HUES6 (cell line): Measurements from ENCODE around the gene TLE3.

ENCODE experiments used
- H3K27ac ChIP-seq: 2 replicates; pipeline ENCODE4 v1.7.0; 2013; ENCODE audit warnings: low read depth, mild to moderate bottlenecking, low read length, inconsistent platforms
- H3K27me3 ChIP-seq: 2 replicates; pipeline ENCODE4 v1.6.1; 2013; ENCODE audit warnings: low read length; ENCODE audit not compliant: control insufficient read depth, insufficient read depth
- H3K36me3 ChIP-seq: 2 replicates; pipeline ENCODE4 v1.6.1; 2013; ENCODE audit warnings: low read length; ENCODE audit not compliant: control insufficient read depth, insufficient read depth
- H3K4me1 ChIP-seq: 2 replicates; pipeline ENCODE4 v1.6.1; 2013; ENCODE audit warnings: low read length; ENCODE audit not compliant: control insufficient read depth, insufficient read depth
- H3K4me3 ChIP-seq: 2 replicates; pipeline ENCODE4 v1.5.1; 2013; ENCODE audit warnings: low read depth, low read length
- H3K9ac ChIP-seq: one replicate; pipeline ENCODE4 v1.6.1; 2013; ENCODE audit warnings: mild to moderate bottlenecking, low read length
- H3K9me3 ChIP-seq: 2 replicates; pipeline ENCODE4 v1.6.1; 2013; ENCODE audit warnings: low read depth, low read length; ENCODE audit not compliant: control insufficient read depth, insufficient read depth

The TLE3 gene

GRCh38 chr15:70053716-70054229, 43.9 kb downstream of the TLE3 start:
- no peak overlapping the region for H3K4me3 ChIP-seq
- no peaks in the 10 kb centered on the region for H3K27me3 ChIP-seq
- no peaks in the 10 kb centered on the region for H3K9me3 ChIP-seq
- H3K9ac ChIP-seq, result no peak overlapping the region
- H3K27ac ChIP-seq, result no peak overlapping the region
- H3K36me3 ChIP-seq, result peaks cover 95% of the 10 kb centered on the region
- H3K4me1 ChIP-seq, result no peaks in the 10 kb centered on the region

DNA sequence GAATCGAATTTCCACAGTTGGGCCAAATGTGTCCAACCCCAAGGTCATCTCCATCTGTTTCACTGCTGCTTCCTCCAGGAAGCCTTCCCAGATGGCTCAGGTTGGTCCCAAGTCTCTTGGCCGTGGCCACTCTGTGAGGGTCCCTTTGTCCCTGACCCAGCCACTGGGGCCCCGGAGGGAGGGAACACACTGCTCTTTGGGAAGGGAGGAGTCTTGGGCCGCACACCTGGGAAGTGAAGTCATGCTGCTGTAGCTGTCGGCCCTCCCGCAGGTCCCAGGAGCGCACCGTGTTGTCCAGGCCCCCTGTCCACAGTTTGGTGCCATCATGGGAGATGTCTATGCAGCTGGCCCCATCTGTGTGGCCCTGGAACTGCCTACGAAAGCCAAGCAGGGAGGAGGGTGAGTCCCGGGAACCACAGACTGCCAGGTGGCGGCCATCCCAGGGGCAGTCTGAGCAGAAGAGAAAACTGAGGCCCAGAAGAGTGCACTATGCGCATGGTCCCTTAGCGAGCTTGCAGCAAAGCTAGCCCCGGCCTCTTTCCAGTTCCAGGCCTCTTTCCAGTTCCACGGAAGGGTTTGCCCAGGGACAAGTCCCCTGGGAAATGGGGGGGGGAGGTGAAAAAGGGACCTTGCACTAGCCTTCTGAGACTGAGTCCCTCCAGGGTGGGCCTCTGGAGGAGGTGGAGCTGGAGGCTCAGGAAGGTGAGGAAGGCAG, 44.6 kb downstream of the TLE3 start:
- Histone ChIP-seq H3K27ac (no peak overlapping the region), H3K4me1 (peaks cover 2% of the 10 kb centered on the region; the same call in 1 of the 2 replicates), H3K4me3 (no peak overlapping the region), H3K9me3 (no peaks in the 10 kb centered on the region), H3K36me3 (peaks cover 91% of the 10 kb centered on the region), H3K9ac (no peak overlapping the region), H3K27me3 (no peaks in the 10 kb centered on the region)

- Histone ChIP-seq H3K4me1 (peaks cover 11% of the 10 kb centered on the region), H3K36me3 (peaks cover 81% of the 10 kb centered on the region), H3K9ac (no peak overlapping the region), H3K27me3 (no peaks in the 10 kb centered on the region), H3K9me3 (no peaks in the 10 kb centered on the region), H3K27ac (no peak overlapping the region), H3K4me3 (no peak overlapping the region)
These were observed 45.6 kb downstream of the TLE3 start for GRCh38 chr15:70051948-70052633.

DNA sequence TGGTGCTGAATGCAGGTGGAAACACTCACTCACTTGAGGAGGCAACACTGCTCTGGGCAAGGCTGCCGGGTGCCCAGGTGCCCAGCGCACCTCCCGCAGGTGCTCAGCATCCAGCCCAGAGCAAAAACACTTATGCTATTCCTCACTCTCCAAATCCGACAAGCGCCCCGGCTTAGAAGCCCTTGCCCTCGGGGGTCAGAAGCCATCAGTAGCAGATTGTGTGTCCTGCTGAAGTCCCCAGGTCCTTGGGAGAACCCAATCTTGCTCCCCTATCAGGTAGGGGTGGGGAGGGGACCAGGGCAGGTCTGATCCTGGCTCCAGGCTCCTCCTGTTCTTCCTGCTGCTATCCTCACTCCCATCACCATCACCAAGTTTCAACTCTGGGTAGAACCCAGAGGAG, 46.7 kb downstream of the TLE3 start:
- H3K9ac ChIP-seq, result no peak overlapping the region
- peaks cover 79% of the 10 kb centered on the region for H3K36me3 ChIP-seq
- H3K4me1 ChIP-seq, result peaks cover 11% of the 10 kb centered on the region
- no peak overlapping the region for H3K27ac ChIP-seq
- H3K27me3 ChIP-seq, result no peaks in the 10 kb centered on the region
- no peak overlapping the region for H3K4me3 ChIP-seq
- H3K9me3 ChIP-seq, result no peaks in the 10 kb centered on the region

GRCh38 chr15:70050441-70050840, 47.3 kb downstream of the TLE3 start:
- H3K4me3 ChIP-seq, result no peak overlapping the region
- H3K9ac ChIP-seq, result no peak overlapping the region
- H3K27ac ChIP-seq, result no peak overlapping the region
- peaks cover 11% of the 10 kb centered on the region for H3K4me1 ChIP-seq
- H3K27me3 ChIP-seq, result no peaks in the 10 kb centered on the region
- no peaks in the 10 kb centered on the region for H3K9me3 ChIP-seq
- peaks cover 74% of the 10 kb centered on the region for H3K36me3 ChIP-seq

DNA sequence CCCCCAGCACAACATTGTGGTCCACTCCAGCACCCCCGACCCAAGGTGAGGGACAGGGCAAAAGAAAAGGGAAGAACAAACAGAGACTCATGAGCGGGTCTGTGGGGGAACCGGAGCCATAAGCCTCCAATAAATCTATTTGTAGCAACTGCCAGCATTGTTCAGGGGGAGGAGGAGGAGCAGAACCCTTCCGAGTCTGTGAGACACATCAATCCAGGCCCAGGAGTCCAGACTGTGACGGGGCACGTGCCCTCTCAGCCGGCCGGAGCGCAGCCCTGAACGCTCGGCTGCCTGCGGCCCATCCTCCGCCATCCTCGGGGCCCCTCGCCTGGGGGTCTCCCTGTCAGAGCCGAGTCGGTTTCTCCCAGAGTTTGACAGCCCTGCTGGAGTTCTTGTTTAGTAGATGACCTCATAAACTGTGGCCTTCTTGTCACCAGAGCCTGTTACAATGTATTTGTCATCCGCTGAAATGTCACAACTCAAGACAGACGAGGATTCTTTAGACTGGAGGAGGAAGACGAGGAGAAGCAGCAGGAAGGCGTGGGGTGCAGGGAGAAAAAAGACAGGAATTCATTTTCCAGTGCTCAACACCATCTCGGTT, 47.9 kb downstream of the TLE3 start:
- no peak overlapping the region for H3K9ac ChIP-seq
- H3K9me3 ChIP-seq, result no peaks in the 10 kb centered on the region
- H3K36me3 ChIP-seq, result peaks cover 67% of the 10 kb centered on the region
- no peak overlapping the region for H3K27ac ChIP-seq
- no peaks in the 10 kb centered on the region for H3K27me3 ChIP-seq
- peaks cover 11% of the 10 kb centered on the region for H3K4me1 ChIP-seq
- H3K4me3 ChIP-seq, result no peak overlapping the region

- peaks cover 58% of the 10 kb centered on the region for H3K36me3 ChIP-seq
- H3K27ac ChIP-seq, result no peak overlapping the region
- H3K4me1 ChIP-seq, result peaks cover 11% of the 10 kb centered on the region
- no peaks in the 10 kb centered on the region for H3K27me3 ChIP-seq
- H3K9me3 ChIP-seq, result no peaks in the 10 kb centered on the region
- H3K4me3 ChIP-seq, result no peak overlapping the region
- H3K9ac ChIP-seq, result no peak overlapping the region
These were observed 48.9 kb downstream of the TLE3 start for GRCh38 chr15:70048578-70049514.

- H3K4me3 ChIP-seq, result no peak overlapping the region
- peaks cover 11% of the 10 kb centered on the region for H3K4me1 ChIP-seq
- H3K9me3 ChIP-seq, result no peaks in the 10 kb centered on the region
- peaks cover 51% of the 10 kb centered on the region for H3K36me3 ChIP-seq
- no peak overlapping the region for H3K27ac ChIP-seq
- H3K9ac ChIP-seq, result no peak overlapping the region
- H3K27me3 ChIP-seq, result no peaks in the 10 kb centered on the region
These were observed 49.5 kb downstream of the TLE3 start for GRCh38 chr15:70048198-70048565.

DNA sequence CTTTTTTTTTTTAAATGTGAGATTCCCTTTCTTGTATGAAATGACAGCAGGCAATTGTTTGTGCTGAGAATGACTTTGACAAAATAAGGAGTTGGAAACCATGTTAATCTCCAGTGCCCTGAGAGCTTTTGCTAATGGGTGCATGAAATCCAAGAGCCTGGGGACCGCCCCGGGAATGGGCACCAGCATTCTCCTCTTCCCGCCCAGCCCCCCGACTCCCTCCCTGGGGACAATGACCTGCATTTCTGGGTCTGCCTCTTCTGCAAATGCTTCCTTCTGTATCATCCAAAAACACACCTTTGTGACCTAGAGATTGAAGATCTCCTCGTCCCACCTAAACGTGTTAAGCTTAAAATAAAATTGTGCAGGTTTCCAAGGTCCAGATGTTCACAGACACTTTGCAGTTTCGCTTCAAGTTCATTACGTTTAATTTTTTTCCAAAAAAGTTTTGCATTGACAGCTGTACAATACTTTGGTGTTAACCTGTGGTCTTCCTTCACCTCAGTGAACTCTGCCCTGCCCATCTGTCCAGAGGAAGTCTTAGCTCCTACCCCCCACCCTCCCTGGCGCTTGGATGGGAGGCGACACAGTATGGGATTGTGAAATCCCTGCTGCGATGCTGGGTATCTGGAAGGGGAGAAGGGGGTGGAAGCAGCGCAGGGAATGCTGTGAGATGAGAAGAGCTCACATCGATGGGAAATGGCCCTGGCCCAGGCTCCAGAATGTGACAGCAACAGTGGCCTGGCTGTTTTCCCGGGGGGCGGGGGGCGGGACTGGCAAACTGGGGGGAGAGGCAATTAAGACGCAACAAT, 50.1 kb downstream of the TLE3 start:
- Histone ChIP-seq H3K36me3 (peaks cover 45% of the 10 kb centered on the region), H3K4me1 (peaks cover 11% of the 10 kb centered on the region), H3K9me3 (no peaks in the 10 kb centered on the region)

More for the DNA sequence above, 50.1 kb downstream of the TLE3 start:
- Histone ChIP-seq H3K9ac (no peak overlapping the region), H3K27ac (no peak overlapping the region), H3K27me3 (no peaks in the 10 kb centered on the region), H3K4me3 (no peak overlapping the region)
